ENCODE data around the gene CD81.

CD81 gene

DNA sequence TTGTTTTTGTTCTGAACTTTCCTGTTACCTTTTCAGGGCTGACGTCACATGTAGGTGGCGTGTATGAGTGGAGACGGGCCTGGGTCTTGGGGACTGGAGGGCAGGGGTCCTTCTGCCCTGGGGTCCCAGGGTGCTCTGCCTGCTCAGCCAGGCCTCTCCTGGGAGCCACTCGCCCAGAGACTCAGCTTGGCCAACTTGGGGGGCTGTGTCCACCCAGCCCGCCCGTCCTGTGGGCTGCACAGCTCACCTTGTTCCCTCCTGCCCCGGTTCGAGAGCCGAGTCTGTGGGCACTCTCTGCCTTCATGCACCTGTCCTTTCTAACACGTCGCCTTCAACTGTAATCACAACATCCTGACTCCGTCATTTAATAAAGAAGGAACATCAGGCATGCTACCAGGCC lies 19.9 kb downstream of the CD81 start:
- H3K4me3 ChIP-seq (ENCODE audit: low read depth, low read length), result no peak overlapping the region
- TF ChIP-seq, protein P1, sequence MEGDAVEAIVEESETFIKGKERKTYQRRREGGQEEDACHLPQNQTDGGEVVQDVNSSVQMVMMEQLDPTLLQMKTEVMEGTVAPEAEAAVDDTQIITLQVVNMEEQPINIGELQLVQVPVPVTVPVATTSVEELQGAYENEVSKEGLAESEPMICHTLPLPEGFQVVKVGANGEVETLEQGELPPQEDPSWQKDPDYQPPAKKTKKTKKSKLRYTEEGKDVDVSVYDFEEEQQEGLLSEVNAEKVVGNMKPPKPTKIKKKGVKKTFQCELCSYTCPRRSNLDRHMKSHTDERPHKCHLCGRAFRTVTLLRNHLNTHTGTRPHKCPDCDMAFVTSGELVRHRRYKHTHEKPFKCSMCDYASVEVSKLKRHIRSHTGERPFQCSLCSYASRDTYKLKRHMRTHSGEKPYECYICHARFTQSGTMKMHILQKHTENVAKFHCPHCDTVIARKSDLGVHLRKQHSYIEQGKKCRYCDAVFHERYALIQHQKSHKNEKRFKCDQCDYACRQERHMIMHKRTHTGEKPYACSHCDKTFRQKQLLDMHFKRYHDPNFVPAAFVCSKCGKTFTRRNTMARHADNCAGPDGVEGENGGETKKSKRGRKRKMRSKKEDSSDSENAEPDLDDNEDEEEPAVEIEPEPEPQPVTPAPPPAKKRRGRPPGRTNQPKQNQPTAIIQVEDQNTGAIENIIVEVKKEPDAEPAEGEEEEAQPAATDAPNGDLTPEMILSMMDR (conservative IDR thresholded peaks at IDR 0.05; ENCODE audit: low read depth, low read length), result no peak
- DNase-seq (ENCODE audit: low read depth), result no peak

DNA sequence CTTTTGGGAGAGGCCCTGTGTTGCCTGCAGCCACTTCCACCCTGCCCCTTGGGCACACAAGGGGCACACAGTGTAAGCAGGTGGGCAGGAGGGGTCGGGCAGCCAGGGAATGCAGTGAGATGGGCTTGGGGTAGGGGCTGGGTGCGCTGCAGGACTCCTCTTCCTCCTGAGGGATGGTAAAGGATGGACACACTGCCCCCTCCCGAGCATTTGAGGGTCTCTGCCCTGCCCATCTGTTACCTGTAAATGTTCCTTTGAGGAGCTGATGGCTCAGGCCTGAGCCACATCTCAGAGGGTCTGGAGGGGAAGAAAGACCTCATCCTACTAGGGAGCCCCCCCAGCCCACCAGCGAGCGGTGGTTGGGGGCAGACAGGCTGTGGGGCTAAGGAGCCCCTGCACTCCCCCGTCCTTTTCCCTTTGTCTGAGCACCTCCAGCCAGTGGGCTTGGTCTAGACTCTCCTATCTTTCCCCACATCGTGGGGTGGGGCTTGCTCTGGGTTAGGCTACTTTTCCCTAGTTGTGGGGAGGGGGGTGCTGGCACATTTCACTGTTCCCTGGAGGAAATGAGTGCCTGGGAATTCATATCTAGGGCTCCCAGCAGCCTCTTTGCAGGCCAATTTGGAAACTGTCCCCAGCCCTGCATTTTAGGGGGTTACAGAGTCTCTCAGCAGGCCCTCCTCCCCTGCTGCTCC lies 21.7 kb downstream of the CD81 start:
- peak overlapping the region; percentile 86 for H3K4me3 ChIP-seq (ENCODE audit: low read depth, low read length)
- TF ChIP-seq, protein P1 (conservative IDR thresholded peaks at IDR 0.05; ENCODE audit: low read depth, low read length), result no peak
- DNase-seq (ENCODE audit: low read depth), result no peak

DNA sequence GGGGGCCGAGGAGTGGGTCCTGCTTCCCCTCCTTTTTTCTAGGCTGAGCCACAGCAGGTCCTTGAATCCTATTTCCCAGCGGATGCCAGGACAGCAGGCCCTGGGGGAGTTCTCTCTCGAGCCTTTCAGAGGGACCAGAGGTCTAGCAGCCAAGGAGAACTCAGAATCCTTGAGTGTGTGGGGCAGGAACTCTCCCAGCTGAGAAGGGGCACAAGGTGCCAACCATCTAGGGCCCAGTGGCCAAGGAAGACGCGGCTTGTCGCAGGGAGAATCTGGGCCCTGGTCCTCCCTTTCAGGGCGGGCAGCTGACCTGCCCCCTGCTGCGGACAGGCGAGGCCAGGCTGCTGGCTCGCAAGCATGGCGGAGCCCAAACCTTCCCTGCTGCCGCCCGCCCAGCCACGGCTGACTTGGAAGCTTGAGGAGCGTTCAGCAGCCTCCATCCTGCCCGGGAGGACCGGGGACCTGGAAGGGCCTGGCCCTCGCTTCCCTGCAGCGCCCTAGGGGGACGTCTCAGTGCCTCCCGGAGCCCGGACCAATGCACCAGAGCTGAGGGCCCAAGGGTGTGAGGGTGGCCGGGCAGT lies 22.5 kb downstream of the CD81 start:
- peak overlapping the region; percentile 86 for H3K4me3 ChIP-seq (ENCODE audit: low read depth, low read length)
- TF ChIP-seq, protein P1 (conservative IDR thresholded peaks at IDR 0.05; ENCODE audit: low read depth, low read length), result no peak
- DNase-seq (ENCODE audit: low read depth), result peak; percentile 58

DNA sequence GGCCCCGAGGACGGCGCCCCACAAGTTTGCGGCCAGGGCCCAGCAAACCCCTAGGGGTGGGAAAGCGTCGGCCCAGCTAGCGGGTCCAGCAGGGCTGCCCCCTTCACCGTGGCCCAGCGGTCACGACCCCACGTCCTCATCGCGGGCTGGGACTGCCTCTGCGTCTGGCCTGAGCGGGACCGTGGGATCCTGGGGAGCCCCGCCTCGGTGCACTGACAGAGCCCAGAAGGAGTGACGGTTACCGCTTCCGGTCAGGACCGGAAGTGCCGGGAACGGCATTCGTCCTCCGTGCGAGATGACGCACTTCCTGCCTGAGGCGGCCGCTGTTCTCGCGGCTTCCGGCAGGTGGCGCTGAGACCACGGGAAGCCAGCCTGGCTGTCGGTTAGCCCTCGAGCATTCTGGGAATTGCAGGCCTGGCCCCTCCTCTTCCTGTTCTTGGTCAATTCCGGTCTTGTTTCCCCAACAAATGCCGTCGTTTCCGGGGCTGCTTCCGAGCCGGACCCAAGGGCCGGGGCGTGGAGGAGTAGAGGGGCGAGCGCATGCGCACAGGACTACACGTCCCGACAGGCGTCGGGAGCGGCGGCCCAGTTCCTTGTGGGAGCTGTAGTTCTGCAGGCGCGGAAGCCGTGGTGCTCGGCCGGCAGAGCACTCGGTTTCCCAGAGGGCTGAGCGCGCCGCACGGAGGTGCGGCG lies 23.1 kb downstream of the CD81 start, which contains the start of gene TSSC4:
TSS of gene TSSC4 (plus strand) at position 682 of the 693 bp plus-strand sequence. CDS start 1,884 bp downstream, outside the sequence.
- TF ChIP-seq, protein P1 (conservative IDR thresholded peaks at IDR 0.05; ENCODE audit: low read depth, low read length), result peak; percentile 97
- DNase-seq (ENCODE audit: low read depth), result peak; percentile 100
- peak within 1 kb of the TSS; percentile 86 for H3K4me3 ChIP-seq (ENCODE audit: low read depth, low read length)

DNA sequence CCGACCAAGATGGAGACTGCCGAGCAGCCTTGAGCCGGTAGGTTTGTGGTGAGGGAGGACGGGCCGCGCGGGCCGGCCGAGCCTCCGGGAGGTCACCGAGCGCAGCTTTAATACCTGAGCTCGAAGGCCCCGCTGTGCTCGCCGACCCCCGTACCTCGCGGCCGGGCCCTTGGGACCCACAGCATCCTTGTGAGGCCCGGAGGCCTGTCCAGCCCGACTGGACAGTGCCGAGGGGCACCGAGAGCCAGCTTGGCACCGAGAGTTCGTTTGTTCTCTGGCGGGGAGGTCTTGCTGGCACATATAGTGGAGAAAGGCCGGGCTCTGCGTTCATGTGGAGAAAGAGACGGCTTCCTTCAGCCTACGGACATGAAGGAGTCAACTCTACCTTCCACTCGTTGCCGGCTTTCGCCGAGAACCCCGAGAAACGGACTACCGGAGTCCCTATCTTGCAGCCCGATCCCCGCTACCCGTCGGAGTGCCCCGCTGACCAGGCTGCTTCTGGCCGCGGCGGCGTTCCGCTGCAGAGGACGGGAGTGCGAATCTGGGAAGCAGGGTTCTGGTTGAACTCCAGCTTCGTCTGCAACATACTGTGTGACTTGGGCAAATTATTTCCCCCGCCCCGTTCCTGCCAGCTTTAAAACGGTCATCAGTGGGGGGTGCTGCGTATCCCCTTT lies 23.8 kb downstream of the CD81 start:
- H3K4me3 ChIP-seq (ENCODE audit: low read depth, low read length), result peak overlapping the region; percentile 70
- no peak for DNase-seq (ENCODE audit: low read depth)
- TF ChIP-seq, protein P1 (conservative IDR thresholded peaks at IDR 0.05; ENCODE audit: low read depth, low read length), result no peak

DNA sequence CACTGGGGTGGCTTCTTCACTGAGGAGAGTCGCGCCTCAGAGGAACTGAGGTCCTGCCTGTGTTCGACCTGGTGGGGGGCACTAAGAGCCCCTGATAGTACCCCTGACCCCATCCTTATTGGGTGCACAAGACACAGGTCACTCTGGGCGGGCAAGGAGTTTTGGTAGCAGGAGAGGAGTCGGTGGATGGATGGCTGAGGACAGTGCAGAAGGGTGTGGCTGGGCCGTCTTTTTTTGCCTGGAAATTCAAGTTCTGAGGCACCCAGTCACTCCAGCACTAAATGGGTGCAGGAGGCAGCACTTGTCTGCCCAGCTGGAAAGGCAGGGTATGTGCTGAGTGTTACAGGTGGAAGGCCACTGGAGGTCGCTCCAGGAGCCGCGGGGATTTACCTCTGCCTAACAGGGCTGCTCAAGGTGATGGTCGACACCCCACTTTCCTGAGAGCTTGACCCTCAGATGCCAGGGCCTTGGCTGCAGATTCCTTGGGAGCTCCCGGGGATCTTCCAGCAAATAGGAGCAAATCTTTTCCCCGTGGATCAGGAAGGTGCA lies 24.4 kb downstream of the CD81 start:
- TF ChIP-seq, protein P1 (conservative IDR thresholded peaks at IDR 0.05; ENCODE audit: low read depth, low read length), result no peak
- no peak for DNase-seq (ENCODE audit: low read depth)
- H3K4me3 ChIP-seq (ENCODE audit: low read depth, low read length), result peak overlapping the region; percentile 70

Measured in choroid plexus epithelial cell (primary cell).